Fibroblast of gingiva (primary cell): Measurements from ENCODE around the gene PARVB.

ENCODE experiments used
- DNase-seq: peaks from one replicate; pipeline ENCODE4 v3.0.0-alpha.2; 2011; ENCODE audit warnings: low read depth

The PARVB gene

DNA sequence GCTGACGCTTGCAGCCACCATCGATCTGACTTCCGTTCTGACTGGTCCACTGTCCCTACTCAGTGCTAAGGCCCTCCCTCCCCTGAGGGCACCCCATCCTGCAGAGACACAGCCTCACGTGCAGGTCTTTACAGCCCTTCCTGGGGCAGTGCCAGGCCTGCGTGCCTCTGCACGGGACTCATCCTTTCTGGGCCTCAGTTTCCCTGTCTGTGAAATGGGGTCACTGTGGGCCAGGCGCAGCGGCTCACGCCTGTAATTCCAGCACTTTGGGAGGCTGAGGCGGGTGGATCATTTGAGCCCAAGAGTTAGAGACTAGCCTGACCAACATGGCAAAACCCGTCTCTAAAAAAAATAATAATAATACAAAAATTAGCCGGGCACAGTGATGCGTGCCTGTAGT lies 138.9 kb downstream of the PARVB start:
- no peak for DNase-seq

DNA sequence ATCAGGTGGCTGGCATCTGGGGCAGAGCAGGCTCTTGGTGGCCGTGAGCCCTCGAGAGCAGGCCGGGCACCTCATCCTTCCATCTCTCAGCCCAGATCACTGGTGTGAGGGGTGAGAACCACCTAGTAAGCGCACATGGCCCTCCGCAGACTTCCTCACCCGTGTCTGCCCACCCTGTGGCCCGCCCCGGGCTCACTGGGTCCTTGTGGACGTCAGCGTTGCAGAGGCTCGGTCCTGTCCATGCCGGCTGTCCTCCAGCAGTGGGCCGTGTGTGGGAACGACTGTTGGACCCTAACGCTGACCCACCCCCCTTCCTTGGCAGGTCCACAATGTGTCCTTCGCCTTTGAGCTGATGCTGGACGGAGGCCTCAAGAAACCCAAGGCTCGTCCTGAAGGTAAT lies 139.4 kb downstream of the PARVB start:
- no peak for DNase-seq

DNA sequence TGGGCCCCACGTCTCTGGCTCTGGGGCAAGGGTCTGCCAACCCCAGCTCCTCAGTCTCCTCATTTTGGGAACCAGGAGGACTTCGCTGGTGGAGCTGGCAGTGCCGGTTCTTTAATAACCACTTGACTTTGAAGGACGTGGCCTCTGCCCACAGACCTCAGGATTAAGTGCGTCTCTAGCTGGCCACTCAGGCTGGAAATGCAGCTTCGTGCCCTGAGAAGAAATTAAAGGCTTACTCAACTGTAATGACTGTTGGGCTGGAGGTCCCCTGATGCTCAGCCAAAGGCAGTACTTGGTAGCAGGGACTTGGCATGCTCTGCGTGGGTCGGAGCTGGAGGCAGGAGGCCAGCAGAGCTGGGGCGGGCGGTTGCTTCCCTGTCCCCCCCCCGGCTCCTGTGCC lies 139.9 kb downstream of the PARVB start:
- no peak for DNase-seq

DNA sequence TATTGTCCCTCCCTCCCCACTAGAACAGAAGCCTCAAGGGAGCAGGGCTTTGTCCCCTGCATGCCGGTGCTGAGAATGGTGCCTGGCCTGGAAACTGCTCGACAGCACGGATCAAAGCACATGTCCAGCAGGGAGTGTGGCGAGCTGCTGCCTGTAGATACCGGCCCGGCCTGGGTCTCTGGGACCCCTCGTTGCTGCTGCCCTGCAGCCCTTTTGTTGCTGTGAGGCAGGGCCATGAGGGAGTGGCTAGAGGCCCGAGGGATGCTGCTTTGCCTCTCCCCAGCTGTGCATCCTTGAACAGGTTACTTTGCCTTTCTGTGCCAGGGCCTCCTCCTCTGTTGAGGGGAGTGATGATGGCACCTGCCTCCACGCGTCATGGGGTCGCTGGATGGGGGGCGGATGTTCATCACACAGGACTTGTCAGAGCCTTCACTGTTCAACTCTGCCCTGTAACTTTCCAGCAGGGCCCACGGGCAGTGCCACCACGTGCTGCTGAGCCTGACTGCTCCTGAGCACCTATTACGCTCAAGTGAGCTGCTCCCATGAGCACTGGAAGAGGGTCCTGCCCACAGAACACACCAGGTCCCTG lies 141.3 kb downstream of the PARVB start:
- no peak for DNase-seq

DNA sequence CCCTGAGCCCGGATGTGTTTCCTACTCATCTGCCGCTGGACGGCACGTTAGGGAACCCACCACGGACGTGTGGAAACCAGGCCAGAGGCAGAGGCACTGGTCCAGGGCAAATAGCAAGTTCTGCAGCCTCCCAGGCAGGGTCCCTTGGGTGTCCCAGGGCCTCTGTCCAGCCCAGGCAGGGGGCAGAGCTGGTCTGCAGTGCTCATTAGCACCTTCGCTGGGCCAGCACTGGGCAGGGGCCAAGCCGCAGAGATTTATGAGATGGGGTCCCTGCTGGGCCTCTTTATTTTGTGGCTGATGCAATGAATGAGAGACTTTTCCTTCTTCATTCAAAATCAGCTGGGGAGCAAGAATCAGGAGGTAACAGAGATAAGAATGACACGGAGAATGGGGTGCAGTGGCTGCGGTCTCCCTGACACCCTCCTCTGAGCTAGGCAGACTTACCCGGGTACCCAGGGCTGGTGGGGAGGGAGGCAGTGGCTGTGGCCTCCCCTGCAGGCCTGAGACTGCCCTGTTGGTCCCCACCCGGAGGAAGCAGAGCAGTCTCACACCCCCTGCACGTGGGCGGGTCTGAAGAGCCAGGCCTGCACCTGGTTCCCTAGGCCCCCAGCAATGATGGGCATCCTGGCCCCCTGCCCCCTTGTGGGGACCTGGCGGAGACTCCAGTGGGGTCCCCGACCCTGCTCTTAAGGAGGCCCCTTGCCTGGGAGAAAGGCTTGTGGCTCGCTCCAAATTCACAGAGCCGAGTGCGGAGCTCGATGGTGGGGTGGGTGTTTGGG lies 142.6 kb downstream of the PARVB start:
- DNase-seq, result no peak

DNA sequence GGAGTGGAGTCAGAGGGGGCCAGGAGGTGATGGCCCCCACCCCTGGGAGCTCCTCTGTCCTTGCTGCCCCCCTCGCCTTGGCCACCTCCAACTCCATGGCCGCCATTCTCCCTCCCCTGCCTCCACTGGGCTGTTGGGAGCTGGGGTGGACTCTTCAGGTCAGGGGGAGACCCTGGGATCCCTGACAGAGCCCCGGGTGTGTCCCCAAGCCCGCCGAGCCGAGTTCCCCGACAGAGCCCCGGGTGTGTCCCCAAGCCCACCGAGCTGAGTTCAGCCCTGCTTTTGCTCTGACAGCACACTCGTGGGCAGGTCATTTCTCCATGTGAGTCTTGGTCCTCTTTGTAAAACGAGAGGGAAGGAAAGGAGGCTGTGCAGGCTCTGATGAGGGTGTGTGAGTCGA lies 143.4 kb downstream of the PARVB start:
- DNase-seq, result no peak

DNA sequence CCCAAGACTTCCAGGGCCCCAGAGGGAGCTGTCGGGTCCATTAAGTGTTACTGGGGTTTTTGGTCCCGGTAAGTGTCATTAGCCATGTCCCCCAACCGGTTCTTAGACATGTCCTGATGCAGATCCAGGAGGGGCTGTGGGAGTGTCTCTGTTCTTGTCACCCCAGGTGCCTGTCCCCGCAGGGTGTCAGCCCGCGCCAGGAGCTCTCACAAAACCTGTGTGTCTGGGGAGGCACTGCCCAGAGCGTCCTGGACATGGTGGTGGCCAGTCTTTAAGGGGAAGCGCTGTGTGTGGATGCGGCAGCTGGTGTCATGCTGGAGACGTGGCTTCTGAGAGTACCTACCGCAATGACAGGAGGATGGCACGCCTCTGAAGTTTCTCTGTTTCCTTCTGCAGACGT lies 144.1 kb downstream of the PARVB start:
- no peak for DNase-seq

DNA sequence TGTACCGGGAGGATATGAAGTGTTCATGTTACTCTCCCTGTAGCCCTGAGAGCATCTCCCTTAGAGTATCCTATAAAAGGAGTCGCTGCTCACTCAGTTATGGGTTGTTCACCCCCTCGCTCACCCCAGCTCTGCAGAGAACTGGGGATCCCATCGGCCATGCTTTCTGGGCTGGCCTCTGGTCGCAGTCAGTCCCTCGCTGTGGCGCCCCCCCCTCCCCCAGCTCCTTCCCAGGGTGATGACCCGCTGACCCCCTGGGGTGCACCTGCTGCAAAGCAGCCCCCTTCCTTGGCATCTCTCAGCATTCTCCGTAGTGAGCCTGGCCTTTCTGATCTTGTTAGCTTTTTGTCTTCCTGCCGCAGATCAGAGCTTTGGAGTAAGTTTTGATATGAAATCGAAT lies 146.4 kb downstream of the PARVB start:
- no peak for DNase-seq

DNA sequence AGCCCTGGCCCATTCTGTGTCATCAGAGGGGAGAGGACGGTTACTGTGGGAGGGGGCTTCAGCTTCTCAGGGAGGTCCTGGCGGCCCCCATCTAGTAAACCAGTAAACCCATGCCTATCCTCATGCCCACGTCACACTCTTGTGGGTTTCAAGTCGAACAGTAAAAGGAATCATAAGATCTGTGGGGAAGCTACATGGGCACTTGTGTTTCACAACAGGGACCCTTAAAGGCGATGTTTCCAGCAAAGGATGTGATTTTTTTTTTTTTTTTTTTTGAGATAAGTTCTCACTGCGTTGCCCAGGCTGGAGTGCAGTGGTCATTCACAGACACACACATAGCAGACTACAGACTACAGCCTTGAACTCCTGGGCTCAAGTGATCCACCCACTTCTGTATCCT lies 147.5 kb downstream of the PARVB start:
- no peak for DNase-seq

DNA sequence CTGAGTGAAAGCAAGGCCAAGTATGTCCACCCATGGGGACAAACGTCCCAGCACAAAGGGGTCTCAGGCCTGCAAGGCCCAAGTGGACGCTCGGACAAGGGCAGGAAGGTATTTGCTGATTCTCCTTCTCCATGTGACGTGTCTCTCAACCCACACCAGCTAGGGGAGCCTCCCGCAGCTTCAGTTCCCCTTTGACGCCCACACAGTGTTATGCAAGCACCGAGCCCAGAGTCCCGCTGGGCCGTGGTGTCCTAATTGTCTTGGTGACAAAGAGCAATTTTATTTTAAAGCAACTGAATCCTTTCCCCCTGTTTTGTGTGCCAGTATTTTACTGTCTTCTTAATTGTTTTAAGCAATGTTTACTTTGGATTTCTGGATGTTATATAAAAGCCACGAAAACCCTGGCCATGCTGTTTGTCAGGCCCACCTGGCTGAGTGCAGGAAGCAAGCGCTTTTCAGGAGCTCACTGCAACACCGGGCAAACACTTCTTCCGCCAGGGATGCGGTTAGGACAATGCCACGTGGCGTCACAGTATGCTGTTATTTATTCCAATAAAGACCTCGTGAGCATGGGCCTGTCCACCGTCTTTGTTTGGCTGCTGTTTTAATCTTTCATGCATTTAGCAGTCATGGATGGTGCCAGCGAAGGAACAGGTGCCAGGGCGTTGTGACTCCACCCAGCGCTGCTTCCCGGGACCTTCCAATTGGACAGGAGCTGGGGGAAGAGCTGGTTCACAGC lies 148.4 kb downstream of the PARVB start:
- no peak for DNase-seq

DNA sequence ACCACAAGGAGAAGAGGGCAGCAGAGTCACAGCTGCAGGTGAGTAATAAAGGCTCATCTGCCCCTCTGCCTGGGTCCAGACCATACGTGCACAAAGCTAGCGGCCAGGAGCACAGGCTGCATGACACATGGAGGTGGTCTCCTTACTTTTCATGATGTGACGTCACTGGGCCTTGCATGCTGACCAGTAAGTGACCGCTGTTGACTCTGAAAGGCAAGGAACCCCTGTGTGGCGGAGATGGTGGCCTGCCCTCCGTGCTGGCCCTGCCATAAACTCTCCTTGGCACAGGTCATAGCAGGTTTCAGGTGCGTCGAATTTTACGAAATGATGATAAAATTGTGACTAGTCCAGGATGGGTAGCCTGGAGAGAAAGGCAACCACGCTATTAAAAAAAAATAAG lies 149.1 kb downstream of the PARVB start:
- DNase-seq, result no peak

DNA sequence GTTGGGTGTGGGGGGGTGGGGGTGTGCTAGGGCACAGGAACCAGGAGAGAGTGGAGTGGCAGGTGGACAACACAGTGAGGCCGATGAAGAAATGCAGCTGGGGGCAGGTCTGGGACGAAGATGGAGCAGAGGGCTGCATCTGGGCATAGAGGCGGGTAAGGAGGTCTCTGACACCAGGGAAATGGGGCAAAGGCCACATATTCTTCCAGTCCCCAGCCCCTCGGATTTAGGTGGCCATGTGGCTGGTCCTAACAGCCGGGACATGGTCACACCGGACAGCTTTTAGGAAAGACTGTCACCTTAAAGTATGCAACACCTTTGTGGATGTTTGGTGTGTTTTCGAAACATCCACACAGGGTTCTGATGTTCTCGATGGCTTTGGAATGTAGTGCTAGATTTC lies 151.6 kb downstream of the PARVB start:
- DNase-seq, result no peak

DNA sequence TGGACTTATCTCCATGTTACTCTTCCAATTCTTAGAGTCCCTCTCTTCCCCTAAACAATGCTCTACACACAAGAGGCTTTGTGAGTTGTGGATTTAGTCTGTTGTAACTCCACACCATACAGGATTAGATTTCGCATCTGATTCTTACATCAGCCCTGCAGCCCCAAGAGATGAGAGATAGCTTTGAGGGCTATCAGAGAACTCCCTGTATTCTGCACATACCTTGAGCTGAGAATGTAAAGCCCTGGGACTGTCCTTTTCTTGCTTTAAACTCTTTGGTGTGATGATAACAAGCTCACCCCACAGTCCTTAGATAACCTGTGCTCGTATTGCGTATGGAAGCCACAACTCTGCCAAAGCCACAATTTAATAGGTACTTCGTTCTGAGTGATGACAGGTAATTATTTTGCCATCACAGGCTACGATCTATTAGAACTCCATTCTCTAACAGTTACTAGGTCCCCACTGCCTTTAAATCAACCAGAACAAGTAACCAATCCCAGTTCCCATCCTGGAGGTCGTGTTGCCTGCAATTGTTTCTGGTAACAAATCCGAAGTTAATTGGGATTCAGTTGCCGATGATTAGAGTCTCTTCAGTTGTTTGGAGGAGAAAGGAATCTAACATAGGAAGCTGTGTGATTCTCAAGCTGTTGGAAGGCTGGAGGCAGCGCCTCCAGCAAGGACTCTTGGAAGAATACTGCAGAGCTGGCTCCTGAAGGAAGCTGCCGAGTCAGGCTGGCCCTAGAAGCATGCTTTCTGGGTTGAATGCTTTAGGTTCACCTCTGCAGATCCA lies 155.3 kb downstream of the PARVB start:
- no peak for DNase-seq

DNA sequence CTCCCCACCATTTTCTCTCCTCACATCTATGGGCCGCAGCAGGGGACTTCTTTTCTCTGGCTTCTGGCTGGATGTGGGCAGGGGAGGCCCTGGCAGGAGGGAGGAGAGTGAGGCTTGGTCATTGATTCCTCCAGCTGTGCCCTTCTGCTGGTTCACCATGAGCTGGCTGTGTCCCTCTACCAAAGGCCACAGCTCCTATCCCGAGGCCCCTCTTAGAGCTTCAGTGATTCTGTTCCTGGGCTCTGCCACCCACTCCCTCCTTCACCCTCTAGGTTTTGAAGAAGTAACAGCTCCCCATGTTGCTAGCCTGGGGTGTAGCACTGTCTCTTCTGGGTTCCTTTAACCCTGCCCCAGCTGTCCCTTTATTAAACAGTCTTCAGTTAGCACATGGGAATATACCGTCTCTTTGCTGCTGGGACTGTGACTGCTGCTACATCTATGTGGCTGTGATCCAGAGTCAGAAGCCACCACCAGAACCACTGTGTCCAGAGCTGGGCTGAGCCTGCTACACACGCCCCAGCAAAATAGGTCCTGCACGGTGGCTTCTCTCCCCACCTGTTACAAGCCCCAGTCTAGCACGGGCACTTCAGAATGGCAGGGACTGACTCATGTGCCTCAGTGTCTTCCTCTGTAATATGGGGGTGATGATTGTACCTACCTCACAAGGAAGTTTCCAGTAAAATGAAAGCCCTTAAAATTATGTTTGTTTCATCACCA lies 156.0 kb downstream of the PARVB start:
- no peak for DNase-seq

DNA sequence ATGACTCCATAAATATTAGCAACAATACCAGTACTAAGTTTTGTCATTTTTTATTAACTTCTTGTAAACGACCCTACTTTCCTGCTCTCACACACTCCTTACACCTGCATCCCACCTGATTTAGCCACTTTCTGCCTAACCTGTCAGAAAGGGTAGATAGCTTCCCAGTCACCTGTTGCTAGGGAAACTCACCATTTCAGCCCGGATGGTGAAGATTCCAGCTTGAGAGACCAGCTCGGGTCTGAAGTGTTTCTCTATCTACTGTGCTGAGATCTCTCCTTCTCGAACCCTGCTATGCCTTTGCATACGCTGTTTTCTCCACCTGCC lies 156.6 kb downstream of the PARVB start, which contains the start of gene PARVG:
TSS of gene PARVG (plus strand) at position 220 of the 327 bp plus-strand sequence. CDS start 2,405 bp downstream, outside the sequence.
- no peak for DNase-seq

DNA sequence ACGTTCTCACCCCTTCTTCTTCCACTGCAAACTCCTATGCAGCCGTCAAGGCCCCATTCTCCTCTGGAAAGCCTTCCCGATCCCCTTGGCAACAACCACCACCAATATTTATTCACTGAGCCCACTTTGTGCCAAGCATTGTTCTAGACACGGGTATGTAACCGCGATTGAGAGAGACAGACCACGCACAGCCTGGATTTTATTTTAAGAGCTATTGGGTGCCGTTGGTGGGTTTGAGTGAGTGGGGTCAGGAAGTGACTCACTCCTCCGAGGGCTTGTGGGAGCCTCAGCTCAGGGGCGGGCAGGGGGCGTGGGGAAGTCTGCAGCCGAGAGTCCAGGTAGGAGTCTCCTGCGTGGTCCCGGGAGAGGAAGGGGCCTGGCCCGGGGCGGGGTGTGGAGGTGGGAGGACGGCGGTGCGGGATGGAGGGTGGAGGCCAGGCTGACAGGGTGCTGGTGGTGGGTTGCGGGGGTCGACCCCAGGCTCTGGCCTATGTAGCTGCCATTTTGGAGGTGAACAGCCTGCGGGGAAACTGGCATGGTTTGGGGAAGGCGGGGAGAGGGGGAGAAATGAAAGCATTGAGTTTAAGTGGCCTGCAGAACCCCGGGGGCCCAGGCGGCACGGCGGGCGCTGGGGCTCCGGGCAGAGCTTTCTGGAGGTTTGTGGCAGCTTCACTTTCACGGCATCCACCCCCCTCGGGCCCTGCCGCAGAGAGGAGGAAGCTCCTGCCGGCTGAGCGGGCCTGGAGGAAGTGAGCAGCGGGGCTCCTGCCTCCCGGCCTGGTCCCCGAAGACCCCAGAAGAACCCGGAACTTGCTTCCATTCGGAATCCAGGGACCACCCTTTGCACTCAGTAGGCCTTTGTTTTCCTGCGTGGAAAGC lies 157.2 kb downstream of the PARVB start:
- DNase-seq, result no peak

DNA sequence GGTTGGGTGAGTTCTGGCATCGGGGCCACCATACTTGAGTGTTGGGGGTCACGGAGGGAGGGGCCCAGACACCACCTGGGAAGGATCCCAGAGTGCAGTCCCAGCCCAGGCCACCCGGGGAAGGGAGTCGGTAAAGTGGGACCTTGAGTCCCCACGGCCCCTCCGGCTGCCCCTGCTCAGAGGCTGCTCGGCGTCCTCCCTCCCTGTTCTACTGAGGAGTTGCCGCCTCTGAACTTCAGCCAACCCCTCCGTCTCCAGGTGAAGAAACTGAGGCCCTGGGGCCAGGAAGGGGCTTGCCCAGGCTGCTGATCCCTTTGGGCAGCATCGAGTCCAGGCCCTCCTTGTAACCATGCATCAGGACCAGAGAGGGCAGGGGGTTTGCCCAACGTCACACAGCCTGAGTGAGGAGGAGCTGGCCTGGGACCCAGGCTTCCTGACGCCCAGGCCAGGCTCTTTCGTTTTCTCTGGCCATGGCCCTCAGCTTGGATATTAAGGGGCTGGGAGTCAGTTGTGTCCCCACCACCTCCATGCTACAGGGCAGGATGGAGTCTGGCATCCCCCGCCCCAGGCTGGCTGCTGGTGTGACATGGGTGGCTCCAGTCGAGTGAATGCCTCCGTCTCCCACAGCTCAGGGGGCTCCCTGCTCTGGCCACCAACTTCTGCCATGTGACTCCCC lies 157.9 kb downstream of the PARVB start:
- DNase-seq, result no peak

DNA sequence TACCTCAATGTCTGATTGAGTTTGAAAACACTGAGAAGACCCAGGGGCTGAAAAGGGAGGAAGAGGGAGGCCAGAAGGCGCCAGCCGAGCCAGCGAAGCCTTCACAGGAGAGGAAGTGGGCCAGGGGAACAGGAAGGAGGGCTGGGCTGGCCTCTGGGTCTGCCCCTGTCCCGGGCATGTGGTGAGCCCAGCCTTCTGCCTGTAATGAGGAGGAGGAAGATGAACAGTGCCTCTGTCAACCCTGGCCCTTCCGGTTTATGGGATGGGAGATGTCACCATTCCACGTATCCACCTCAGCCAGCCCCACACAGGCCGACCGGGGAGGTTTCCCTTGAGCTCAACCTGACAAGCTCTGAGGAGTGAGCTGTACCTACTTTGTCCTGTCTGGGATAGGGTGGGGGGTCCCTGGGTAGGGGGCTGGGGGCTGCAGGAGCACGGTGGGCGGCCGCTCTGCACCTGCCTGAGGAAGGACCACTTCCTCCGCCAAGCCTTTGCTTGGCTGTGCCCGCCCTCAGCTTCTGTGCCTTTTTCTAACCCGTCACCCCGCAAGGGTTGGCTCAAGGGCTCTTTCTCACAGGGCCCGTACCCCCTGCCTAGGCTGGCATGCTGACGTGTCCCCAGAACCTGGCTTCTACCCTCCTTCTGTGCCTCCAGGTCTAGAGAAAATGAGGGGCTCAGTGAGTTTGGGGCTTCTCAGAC lies 158.6 kb downstream of the PARVB start:
- no peak for DNase-seq

DNA sequence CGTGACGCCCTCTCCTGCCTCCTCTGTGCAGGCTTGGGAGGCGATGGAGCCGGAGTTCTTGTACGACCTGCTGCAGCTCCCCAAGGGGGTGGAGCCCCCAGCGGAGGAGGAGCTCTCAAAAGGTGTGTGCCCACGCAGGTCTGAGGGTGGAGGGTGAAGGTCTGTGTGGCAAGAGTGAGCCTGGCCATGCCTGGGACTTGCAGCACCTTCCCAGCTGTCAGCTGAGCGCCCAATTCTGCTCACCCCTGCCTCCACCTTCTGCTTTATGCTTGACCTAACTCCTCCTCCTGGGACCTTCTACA lies 159.1 kb downstream of the PARVB start:
- DNase-seq, result no peak

DNA sequence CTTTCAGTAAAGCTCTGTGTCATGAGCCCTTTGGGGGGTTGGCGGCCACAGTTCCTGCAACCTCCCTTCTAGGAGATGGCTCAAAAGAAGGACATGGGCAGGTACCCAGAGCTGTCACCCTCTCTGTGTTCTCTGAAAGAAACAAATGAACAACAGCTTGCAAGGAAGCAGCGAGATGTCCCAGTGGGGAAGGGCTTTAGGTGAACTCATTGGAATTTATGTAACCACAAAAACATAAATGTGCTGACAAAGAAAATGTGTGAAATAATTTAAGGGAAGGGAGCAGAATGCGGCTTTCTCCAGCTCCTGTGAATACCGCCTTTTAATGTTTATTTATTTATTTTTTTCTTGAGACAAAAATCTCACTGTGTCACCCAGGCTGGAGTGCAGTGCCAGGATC lies 159.9 kb downstream of the PARVB start:
- DNase-seq, result no peak
